ENCODE data around the gene TPCN2.
A peak's percentile ranks its signal among the peaks of the same experiment; 100 is the strongest.

The TPCN2 gene

GRCh38 chr11:69055598-69056516, 7.1 kb downstream of the TPCN2 start:
- Histone ChIP-seq H3K4me2 (peak overlapping the region; percentile 88), H3K27me3 (ENCODE audit: insufficient read depth, low read depth) (no peaks in the 10 kb centered on the region), H3K4me1 (ENCODE audit: low read depth, poor library complexity, severe bottlenecking) (peaks cover 65% of the 10 kb centered on the region), H2AFZ (ENCODE audit: low read depth) (0 out of 2 replicates have a peak overlapping the region, but pooled peaks have one; percentile 32), H4K20me1 (ENCODE audit: insufficient read depth) (no peaks in the 10 kb centered on the region), H3K27ac (peak overlapping the region; percentile 83), H3K9ac (peak overlapping the region; percentile 51; the same call in 1 of the 2 replicates), H3K4me3 (IDR thresholded peaks at IDR 0.05; ENCODE audit: insufficient read depth, low read depth, low read length) (no peak overlapping the region), H3K36me3 (ENCODE audit: insufficient read depth) (no peaks in the 10 kb centered on the region), H3K79me2 (ENCODE audit: insufficient read depth, low read depth) (peaks cover 7% of the 10 kb centered on the region; the same call in 1 of the 2 replicates)
- TF ChIP-seq CTCF (conservative IDR thresholded peaks at IDR 0.05; ENCODE audit: low read depth, low read length): no peak

DNA sequence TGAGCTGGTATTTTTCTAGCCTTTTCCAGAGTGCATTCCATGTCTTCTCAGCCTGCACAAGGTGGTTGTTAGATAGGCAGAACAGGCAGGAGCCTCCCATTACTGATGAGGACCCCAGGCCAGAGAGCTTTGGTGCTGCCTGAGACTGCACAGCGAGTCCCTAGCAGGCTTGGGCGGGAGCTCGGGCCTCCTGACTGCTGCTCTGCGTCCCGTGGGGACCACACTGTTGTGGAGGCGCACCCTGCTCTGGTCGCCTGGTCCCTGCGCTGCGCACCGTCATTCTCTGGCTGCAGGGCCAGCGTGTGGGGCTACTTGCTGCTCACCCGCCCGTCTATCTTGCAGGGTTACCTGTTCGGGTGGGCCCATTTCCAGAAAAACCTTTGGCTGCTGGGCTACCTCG, 8.5 kb downstream of the TPCN2 start:
- H3K27ac ChIP-seq: no peak overlapping the region
- no peaks in the 10 kb centered on the region for H4K20me1 ChIP-seq (ENCODE audit: insufficient read depth)
- H3K79me2 ChIP-seq (ENCODE audit: insufficient read depth, low read depth): no peaks in the 10 kb centered on the region
- H2AFZ ChIP-seq (ENCODE audit: low read depth): no peak overlapping the region
- no peak overlapping the region; the same call in 1 of the 2 replicates for H3K4me2 ChIP-seq
- H3K4me1 ChIP-seq (ENCODE audit: low read depth, poor library complexity, severe bottlenecking): peaks cover 51% of the 10 kb centered on the region
- no peak overlapping the region for H3K4me3 ChIP-seq (IDR thresholded peaks at IDR 0.05; ENCODE audit: insufficient read depth, low read depth, low read length)
- no peak overlapping the region for H3K9ac ChIP-seq
- H3K36me3 ChIP-seq (ENCODE audit: insufficient read depth): no peaks in the 10 kb centered on the region
- no peaks in the 10 kb centered on the region for H3K27me3 ChIP-seq (ENCODE audit: insufficient read depth, low read depth)
- no peak for TF ChIP-seq CTCF (conservative IDR thresholded peaks at IDR 0.05; ENCODE audit: low read depth, low read length)

GRCh38 chr11:69057801-69058200, 9.1 kb downstream of the TPCN2 start:
- H3K9ac ChIP-seq: no peak overlapping the region
- no peak overlapping the region for H3K4me2 ChIP-seq
- H2AFZ ChIP-seq (ENCODE audit: low read depth): no peak overlapping the region
- H3K27me3 ChIP-seq (ENCODE audit: insufficient read depth, low read depth): no peaks in the 10 kb centered on the region
- H3K36me3 ChIP-seq (ENCODE audit: insufficient read depth): no peaks in the 10 kb centered on the region
- no peak overlapping the region for H3K27ac ChIP-seq
- no peak overlapping the region for H3K4me3 ChIP-seq (IDR thresholded peaks at IDR 0.05; ENCODE audit: insufficient read depth, low read depth, low read length)
- no peaks in the 10 kb centered on the region for H3K79me2 ChIP-seq (ENCODE audit: insufficient read depth, low read depth)
- TF ChIP-seq CTCF (conservative IDR thresholded peaks at IDR 0.05; ENCODE audit: low read depth, low read length): no peak
- no peaks in the 10 kb centered on the region for H4K20me1 ChIP-seq (ENCODE audit: insufficient read depth)
- H3K4me1 ChIP-seq (ENCODE audit: low read depth, poor library complexity, severe bottlenecking): peaks cover 45% of the 10 kb centered on the region

DNA sequence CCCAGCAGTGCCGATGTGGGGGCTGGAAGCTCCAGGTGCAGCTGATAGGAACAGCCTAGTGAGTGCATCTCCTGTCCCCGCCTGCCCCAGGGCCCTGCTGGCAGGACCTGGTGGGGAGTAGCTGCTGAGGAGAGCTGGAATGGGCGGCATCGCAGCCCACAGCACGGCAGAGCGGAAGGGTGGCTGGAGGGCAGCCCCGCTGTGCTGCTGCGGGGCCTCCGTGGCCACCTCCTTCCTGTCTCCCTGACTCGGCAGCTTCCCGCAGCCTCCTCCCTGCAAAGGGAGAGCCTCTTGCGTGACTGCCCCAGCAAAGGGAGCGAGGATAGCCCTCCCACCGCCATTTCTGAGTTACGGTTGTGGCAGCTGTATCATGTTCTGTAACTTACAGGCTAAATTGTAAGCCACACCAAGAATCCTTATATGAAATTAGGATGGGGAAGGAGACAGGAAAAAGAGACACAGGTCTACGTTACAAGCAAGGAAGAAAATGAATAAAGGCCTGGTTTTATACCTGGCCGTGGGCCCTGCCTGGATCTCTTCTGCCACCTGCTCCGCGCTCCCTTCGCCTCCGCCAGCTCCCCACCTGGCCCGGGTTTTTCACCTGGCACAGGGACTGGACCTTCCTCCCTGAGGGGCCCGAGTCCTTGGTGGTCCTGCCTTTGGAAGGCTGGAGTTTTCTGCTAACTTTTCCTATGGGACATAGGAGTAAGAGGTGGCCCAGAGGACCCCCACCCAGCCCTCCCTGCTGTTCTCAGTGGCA, 10.0 kb downstream of the TPCN2 start:
- no peaks in the 10 kb centered on the region for H3K27me3 ChIP-seq (ENCODE audit: insufficient read depth, low read depth)
- H3K27ac ChIP-seq: no peak overlapping the region
- no peak for TF ChIP-seq CTCF (conservative IDR thresholded peaks at IDR 0.05; ENCODE audit: low read depth, low read length)
- no peak overlapping the region for H2AFZ ChIP-seq (ENCODE audit: low read depth)
- H3K4me1 ChIP-seq (ENCODE audit: low read depth, poor library complexity, severe bottlenecking): peaks cover 36% of the 10 kb centered on the region
- H3K4me3 ChIP-seq (IDR thresholded peaks at IDR 0.05; ENCODE audit: insufficient read depth, low read depth, low read length): no peak overlapping the region
- H4K20me1 ChIP-seq (ENCODE audit: insufficient read depth): no peaks in the 10 kb centered on the region
- H3K4me2 ChIP-seq: no peak overlapping the region
- no peak overlapping the region for H3K9ac ChIP-seq
- H3K36me3 ChIP-seq (ENCODE audit: insufficient read depth): no peaks in the 10 kb centered on the region
- H3K79me2 ChIP-seq (ENCODE audit: insufficient read depth, low read depth): no peaks in the 10 kb centered on the region

Data from KMS-11 (cell line).